AG10803 (cell line): ENCODE measurements around the gene RBX1.

Experiments
- DNase-seq: peaks from one replicate; pipeline ENCODE4 v3.0.0; 2010; ENCODE audit warnings: low read depth
- H3K4me3 ChIP-seq: 2 replicates; pipeline ENCODE4 v1.5.1; 2011; ENCODE audit warnings: mild to moderate bottlenecking, low read length, control low read depth
- CTCF ChIP-seq: conservative IDR thresholded peaks from 2 replicates; pipeline ENCODE4 v1.5.1; 2011; ENCODE audit warnings: mild to moderate bottlenecking, low read length, control low read depth, inconsistent platforms

Gene RBX1

GRCh38 chr22:40922484-40923303 lies 28.5 kb upstream of the RBX1 start:
- TF ChIP-seq CTCF = peak; percentile 78
- H3K4me3 ChIP-seq = no peak overlapping the region
- DNase-seq = peak; percentile 69

GRCh38 chr22:40928657-40929056 lies 22.5 kb upstream of the RBX1 start:
- TF ChIP-seq CTCF = no peak
- DNase-seq = no peak

DNA sequence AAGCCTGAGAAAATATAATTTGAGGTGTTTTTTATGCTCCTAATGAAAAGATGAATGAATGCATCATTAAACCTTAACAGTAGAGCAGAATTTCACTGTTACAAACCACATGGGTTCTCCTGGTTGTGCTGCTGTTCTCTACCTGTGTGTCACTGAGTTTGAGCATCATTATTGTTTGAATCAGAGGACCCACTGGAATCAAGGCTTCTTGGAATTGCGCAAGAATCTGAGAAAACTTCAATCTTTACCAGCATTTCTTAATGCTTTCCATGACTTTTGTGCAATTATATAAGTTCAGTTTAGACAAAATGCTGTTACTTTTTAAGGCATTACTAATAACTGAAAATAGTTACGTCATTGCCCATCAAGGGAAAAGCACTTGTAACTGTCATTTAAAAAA lies 18.8 kb upstream of the RBX1 start:
- no peak overlapping the region for H3K4me3 ChIP-seq
- TF ChIP-seq CTCF = no peak
- DNase-seq = no peak

More at GRCh38 chr22:40928657-40929056, 22.5 kb upstream of the RBX1 start:
- no peak overlapping the region for H3K4me3 ChIP-seq

DNA sequence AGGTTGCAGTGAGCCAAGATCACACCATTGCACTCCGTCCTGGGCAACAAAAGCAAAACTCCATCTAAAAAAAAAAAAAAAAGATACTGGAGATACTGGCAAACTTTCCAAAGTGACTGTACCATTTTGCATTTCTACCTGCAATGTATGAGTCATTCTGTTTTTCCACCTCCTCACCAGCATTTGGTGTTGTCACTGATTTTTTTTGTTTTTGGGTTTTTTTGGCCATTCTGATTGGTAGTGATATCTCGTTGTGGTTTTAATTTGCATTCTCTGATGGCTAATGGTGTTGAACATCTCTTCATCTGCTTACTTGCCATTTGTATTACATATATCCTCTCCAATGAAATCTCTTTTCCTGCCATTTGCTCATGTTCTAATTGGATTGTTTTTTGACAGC lies 12.0 kb upstream of the RBX1 start:
- no peak overlapping the region for H3K4me3 ChIP-seq
- TF ChIP-seq CTCF = no peak
- no peak for DNase-seq

- TF ChIP-seq CTCF = no peak
- peak; percentile 43 for DNase-seq
- peak overlapping the region; percentile 96 for H3K4me3 ChIP-seq
Observed at GRCh38 chr22:40951795-40952605, 822 bp downstream of the RBX1 start.

- no peak for TF ChIP-seq CTCF
Observed at GRCh38 chr22:40953471-40953870, 2.3 kb downstream of the RBX1 start.

More at GRCh38 chr22:40953471-40953870, 2.3 kb downstream of the RBX1 start:
- DNase-seq = peak; percentile 51
- H3K4me3 ChIP-seq = no peak overlapping the region
